Measurements from ENCODE around the gene MAP1LC3A.
"Not testable (repeated sequence)": the region's sequence is repeated elsewhere in the genome, so short reads cannot be mapped to it uniquely, and the experiment has no call there.

Gene MAP1LC3A

DNA sequence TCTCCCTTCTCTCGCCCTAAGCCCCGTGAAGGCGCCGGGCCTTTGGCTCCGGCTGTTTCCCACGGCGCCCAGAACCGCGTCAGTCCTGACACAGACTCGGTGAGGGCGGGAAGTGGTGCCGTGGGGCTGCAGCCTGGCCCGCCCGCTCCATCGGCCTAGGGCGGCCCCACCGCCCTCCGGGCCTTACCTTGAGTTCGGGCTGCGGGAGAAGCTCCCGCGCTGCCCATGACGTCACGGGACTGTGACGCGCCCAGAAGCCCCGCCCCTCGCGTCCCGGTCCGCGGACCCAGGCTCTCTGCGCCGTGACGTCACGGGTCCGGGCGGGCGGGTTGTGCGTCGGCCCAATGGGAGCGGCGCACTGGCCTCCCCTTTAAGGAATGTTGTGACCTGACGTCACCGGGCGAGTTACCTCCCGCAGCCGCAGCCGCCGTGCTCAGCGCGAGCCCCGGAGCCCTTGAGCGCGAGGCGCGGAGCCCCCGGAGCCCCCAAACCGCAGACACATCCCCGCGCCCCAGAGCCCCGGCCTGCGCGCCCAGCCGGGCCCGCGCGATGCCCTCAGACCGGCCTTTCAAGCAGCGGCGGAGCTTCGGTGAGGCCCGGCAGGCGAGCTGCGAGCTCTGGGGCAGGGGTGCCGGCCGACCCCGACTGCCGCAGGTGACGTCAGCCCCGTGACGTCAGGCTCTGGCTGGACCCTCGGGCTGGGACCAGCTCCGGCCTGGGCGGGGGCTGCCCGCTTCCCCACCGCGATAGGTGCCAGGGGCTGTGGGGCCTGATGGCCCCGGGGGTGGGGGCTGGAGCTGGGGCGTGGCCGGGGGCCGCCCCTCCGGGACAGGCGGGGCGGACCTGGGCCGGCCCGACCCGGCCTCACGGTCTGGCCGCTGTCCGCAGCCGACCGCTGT lies at the start of gene MAP1LC3A:
MAP1LC3A (plus strand) TSS at position 399 of the 899 bp plus-strand sequence; CDS start at position 550, 151 bp downstream.
- peak; percentile 66 for DNase-seq

GRCh38 chr20:34510575-34510974 lies 47.9 kb upstream of the MAP1LC3A start:
- DNase-seq, result no peak

DNA sequence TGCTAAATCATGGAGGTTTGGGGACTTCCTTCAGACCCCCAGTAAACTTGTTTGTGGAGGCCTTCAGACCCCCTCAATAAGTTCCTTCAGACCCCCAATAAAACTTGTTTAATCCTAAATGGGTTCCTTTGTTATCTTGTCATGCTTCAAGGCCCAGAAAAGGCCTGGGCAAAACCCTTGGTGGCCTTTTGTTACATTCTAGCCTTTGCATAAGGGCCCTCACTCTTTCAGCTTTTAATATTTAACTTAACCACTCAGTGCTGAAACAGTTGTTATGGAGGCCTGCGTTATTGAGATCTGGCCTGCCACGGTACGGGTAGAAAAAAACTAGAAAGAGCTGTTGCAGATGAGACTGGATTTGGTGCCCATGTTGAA lies 46.6 kb upstream of the MAP1LC3A start:
- DNase-seq, result no peak

DNA sequence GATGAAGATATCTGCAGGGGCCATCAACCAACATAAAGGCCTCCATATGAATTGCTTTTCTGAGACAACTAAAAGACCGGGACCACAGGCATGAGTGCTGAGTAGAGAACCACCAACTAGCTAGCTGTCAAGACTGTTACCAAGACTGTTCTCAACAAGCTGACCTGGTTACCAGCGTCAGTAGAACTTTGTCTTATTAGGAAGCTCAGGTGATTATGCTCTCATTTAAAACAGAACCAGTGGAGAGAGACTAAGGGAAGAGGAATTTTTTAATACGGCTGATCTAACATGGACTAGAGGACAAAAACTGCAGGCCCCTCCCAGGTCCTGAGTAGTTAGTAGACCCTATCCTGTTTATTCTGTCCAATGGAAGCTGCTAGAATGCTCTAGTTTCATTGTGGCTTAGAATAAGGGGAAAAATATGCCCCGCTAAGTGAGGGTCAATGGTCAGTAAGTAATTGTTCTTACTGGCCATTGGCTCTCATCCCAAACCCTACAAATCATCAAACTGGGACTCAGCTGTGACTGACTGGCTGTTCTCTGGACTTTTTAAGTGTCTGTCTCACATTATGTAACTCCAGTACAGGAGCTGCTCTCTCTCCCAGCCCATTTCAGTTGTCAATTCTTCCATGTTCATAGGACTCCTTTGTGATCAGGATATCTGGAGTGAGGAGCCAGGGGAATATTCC lies 46.1 kb upstream of the MAP1LC3A start:
- DNase-seq, result no peak

DNA sequence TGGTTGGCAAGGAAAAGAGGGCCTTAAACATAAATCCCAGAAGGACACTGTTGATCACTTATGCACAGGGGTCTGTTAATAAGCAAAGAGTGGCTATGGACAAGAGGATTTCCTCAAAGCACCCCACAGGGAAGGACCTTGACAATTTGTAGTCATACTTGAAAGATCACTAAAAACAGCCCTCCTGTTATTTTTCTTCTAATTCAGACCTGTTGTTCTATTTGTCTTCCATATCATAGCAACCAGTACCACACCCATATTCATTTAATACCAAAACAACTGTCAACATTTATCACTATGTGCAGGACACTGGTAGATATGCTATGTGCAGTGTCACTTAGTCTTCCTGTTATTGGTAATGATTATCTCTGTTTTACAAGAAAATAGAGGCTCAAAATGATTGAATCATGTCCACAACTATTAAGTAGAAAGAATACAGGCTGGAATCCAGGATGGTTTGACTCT lies 45.5 kb upstream of the MAP1LC3A start:
- DNase-seq, result no peak

DNA sequence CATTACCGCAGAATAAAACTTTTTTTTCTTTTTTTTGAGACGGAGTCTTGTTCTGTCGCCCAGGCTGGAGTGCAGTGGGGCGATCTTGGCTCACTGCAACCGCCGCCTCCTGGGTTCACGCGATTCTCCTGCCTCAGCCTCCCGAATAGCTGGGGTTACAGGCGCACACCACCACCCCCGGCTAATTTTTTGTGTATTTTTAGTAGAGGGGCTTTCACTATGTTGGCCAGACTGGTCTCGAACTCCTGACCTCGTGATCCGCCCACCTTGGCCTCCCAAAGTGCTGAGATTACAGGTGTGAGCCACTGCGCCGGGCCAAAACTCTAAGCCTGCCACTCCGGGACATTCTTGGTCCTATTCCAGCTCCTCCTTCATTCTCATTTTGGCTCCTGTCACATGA lies 44.5 kb upstream of the MAP1LC3A start:
- DNase-seq, result not testable (repeated sequence)

GRCh38 chr20:34514897-34515483 lies 43.5 kb upstream of the MAP1LC3A start:
- no peak for DNase-seq

GRCh38 chr20:34515484-34516246 lies 42.9 kb upstream of the MAP1LC3A start:
- DNase-seq, result peak; percentile 70

GRCh38 chr20:34516247-34517113 lies 42.0 kb upstream of the MAP1LC3A start, which contains the start of gene DYNLRB1:
Gene DYNLRB1 (plus strand): TSS chr20:34516422. CDS start chr20:34516459, 37 bp downstream.
- peak; percentile 91 for DNase-seq

GRCh38 chr20:34517114-34517505 lies 41.4 kb upstream of the MAP1LC3A start:
- DNase-seq, result no peak

GRCh38 chr20:34518863-34519262 lies 39.7 kb upstream of the MAP1LC3A start:
- DNase-seq, result not testable (repeated sequence)

GRCh38 chr20:34519841-34520240 lies 38.7 kb upstream of the MAP1LC3A start:
- not testable (repeated sequence) for DNase-seq

DNA sequence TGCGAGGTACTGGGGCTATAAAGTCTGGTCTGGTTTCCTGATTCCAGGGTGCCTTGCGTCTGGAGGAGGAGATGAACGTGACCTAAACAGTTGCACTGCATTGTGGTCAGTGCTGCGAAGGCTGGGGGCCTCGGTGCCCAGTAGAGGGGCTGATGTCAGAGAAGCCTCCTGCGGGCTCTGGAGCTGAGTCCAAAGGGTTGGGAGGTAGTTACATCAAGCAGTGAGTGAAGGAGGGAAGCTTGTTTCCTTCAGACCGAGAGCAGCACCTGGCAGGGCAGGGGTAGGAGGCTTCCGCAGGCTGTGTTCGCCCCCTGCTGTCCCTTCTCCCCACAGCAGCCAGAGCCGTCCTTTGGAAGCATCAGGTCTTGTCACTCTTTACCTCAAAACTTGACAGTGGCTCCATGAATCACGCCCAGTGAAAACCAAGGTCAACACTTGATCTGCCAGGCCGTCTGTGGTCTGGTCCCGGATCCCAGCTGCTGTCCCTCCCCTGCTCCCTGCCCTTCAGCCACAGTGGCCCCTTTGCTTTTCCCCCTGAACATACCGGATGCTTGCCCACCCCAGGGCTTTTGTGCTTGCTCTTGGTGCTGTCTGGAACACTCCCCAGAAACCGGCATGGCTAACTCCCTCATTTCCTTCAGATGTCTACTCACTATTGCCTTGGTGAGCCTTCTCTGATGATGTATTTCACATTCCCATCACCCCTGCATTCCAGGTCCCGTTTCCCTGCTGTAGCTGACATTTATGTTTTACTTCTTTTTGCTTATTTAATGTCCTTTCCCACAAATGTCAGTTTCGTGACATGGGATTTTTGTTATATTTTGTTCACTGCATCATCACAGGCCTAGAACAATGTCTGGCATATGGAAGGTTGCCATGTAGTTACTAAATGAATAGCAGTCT lies 35.3 kb upstream of the MAP1LC3A start:
- DNase-seq, result peak; percentile 59

DNA sequence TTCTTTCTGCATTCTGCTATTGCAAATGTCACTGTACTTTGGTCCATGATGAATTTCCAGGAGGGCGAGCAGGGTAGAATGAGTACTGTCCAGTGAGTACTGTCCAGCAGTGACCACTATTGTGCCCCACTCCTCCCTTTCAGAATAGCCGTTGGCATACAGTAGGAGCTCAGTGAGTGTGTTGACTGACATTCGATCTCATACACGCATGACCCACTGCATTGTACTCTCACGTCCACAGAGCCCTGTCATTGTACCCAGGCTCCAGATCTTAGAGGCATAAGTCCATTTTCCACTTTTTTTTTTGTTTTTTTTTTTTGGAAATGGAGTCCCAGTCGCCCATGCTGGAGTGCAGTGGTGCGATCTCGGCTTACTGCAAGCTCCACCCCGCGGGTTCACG lies 34.1 kb upstream of the MAP1LC3A start:
- no peak for DNase-seq

GRCh38 chr20:34525342-34525708 lies 33.2 kb upstream of the MAP1LC3A start:
- DNase-seq, result no peak

DNA sequence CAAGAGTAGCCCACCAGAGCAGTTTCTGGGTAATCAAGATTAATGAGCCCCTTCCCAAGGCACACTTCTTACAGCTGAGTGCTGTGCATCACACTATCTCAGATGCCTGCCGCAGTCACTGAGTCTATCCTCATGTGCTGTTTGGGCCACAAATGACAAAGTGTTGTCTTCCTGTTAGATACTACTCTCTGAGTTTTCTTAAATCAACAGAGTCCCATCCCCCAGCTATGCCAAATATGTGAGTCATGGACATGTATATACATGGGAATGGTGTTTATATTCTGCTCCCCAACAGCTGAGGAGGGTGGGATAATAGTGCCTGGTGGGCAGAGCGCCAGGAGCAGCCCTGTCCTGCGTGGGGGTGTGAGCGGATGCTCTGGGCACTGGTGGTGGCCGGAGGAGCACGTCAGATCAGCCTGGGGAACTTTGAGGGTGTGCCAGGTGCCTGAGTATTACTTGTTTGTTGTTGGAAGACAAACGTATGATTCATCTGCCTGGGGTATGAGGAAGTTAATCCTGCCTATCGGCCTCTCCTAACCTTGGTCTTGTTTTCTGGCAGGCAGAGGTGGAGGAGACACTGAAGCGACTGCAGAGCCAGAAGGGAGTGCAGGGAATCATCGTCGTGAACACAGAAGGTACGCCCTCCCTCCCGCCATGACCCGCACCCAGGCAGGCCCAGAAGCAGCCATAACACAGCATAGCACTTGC lies 32.7 kb upstream of the MAP1LC3A start:
- peak; percentile 19 for DNase-seq

DNA sequence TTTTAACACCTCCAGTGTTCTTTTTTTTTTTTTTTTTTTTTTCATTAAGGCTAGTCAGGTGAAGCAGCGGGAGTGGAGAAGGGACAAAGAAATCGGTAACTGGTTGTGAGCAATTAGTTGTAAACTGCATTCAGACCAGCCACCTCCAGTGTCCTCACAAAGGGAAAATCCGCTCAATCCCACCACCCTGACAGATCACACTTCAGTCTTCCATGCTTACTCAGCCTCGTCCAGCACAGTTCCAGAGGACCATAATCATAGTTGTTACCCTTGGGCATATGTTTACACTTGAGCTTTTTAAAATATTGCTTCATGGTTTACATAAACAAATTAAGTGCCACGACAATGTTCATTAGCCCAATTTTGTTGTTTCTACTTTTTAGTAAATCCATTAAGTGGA lies 32.1 kb upstream of the MAP1LC3A start:
- no peak for DNase-seq

- no peak for DNase-seq
Measured at GRCh38 chr20:34527016-34527415, 31.5 kb upstream of the MAP1LC3A start.

- DNase-seq, result no peak
Measured at GRCh38 chr20:34528921-34529297, 29.6 kb upstream of the MAP1LC3A start.

DNA sequence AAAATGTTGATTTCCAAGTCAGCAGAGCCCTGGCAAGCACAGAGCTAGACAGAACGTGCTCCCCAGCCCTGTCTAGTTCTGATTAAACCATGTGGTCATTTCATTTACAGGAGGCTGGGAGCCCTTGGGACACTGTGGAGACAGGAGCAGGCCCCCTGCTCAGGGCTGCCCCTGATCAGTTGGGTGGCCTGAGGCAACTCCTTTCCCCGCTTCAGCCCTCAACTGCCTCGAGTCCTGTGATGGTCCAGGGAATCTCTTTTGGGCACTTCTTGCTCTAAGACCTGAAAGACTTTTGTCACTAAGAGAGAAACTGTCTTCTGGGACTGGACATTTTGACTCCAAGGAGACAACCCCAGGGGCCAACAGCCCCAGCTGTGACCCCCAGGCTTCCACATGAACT lies 28.8 kb upstream of the MAP1LC3A start:
- DNase-seq, result no peak

All from NCI-H526 treated with DMSO at 0.1 percent for 48 hours (cell line).